Heart left ventricle (tissue), 16 donors: ENCODE data around the gene FCN2. TPM values are rescaled to one million over a fixed set of nuclear protein-coding genes. Genes with fewer than 3 reads are reported as not detected.
A peak's percentile ranks its signal among the peaks of the same experiment; 100 is the strongest.

ENCODE experiments used
- ATAC-seq, 4 donors: fragments of 200-7000 bp; cut with Tn5 transposase; one replicate each; pipeline ENCODE4 v1.9.1; 2020 to 2022; ENCODE audit warnings: moderate library complexity in 4 of 4, mild to moderate bottlenecking in 3 of 4, moderate number of reproducible peaks in 1 of 4
- DNase-seq, 5 donors: peaks; one replicate each; pipeline ENCODE4 v3.0.0-alpha.2; 2020
- H3K27ac ChIP-seq, 12 donors: fragments of 200-600 bp; sonication (generic) in 4 of 12; one replicate each; pipeline versions ENCODE4 v1.5.0 to v1.8.0; 2016 to 2022; ENCODE audit warnings: mild to moderate bottlenecking in 2 of 12
- H3K27me3 ChIP-seq, 9 donors: fragments of 200-600 bp; sonication (generic) in 2 of 9; one replicate each; pipeline versions ENCODE4 v1.5.1 to v1.8.0; 2016 to 2022; ENCODE audit warnings: mild to moderate bottlenecking in 3 of 9
- H3K36me3 ChIP-seq, 9 donors: fragments of 200-600 bp; sonication (generic) in 2 of 9; one replicate each; pipeline versions ENCODE4 v1.5.0 to v1.8.0; 2018 to 2022; ENCODE audit warnings: mild to moderate bottlenecking in 2 of 9
- H3K4me1 ChIP-seq, 12 donors: fragments of 200-600 bp; sonication (generic) in 4 of 12; one replicate each; pipeline versions ENCODE4 v1.5.0 to v1.8.0; 2016 to 2022; ENCODE audit warnings: mild to moderate bottlenecking in 3 of 12
- H3K4me3 ChIP-seq, 12 donors: fragments of 200-600 bp; sonication (generic) in 4 of 12; one replicate each; pipeline versions ENCODE4 v1.5.0 to v1.8.0; 2017 to 2022; ENCODE audit warnings: mild to moderate bottlenecking in 9 of 12, moderate library complexity in 4 of 12
- H3K9me3 ChIP-seq, 12 donors: fragments of 200-600 bp; sonication (generic) in 4 of 12; one replicate each; pipeline versions ENCODE4 v1.5.0 to v1.8.0; 2016 to 2022; ENCODE audit warnings: mild to moderate bottlenecking in 1 of 12
- POLR2A ChIP-seq, 2 donors: fragments of 450-650 bp; IDR thresholded peaks; one replicate each; pipeline ENCODE4 v1.6.1; 2017; ENCODE audit warnings: antibody characterized with exemption in 2 of 2, mild to moderate bottlenecking in 2 of 2, moderate library complexity in 2 of 2
- WGBS, 4 donors: extraction: QIAGEN DNeasy Blood & Tissue Kit in 2 of 4; methylation state at CpG; one replicate each; pipeline versions ENCODE4 v1.1.5 to v1.1.7; 2013 to 2018; 5-methylcytosine and 5-hydroxymethylcytosine counted together
- intact Hi-C, 10 donors: fragments of 100-400 bp; cut with DNase I; formaldehyde crosslinking; loops; one replicate each; pipeline versions ENCODE4 v1.11.1 to v1.14.2; 2022
- polyA plus RNA-seq, 2 donors: library from polyadenylated mRNA; stranded (reverse); fragments of 200-250 nt; gene quantifications; one replicate each; pipeline ENCODE4 v1.2.3, GENCODE V29; 2013
- total RNA-seq, 9 donors: library from RNA; depleted of rRNA in 2 of 9; stranded (reverse); fragments of >200 nt in 2 of 9; fragmentation: NEBNext Ultra II Directional in 3 of 9; extraction: Animal tissue kit (Norgen Biotek cat#: 25700) in 3 of 9; gene quantifications; one replicate each; pipeline versions ENCODE4 v1.1.0 to v1.2.4, GENCODE V29; 2016 to 2023
- TF ChIP-seq, protein P1 (sequence below), 12 donors: fragments of 200-600 bp; sonication (generic) in 4 of 12; IDR thresholded peaks; one replicate each; pipeline versions ENCODE4 v1.5.0 to v1.8.0; 2018 to 2022; ENCODE audit warnings: antibody characterized with exemption in 12 of 12, mild to moderate bottlenecking in 5 of 12
- donor health status: ischemic (EF 13 %, LVEDD 7.1; RV severe dilation, severe dysfunction).
- donor health status: healthy with polysubstance abuse.
- donor health status: DM: no; HTN: yes; CAD: no.
- donor health status: DM: no; HTN: no; CAD: no.
- donor health status: ischemic (EF 25% LVEDD 6.9; RV normal size, moderate dysfunction).
- donor health status: ischemic (EF 25% LVEDD 5.7; RV mildly dilated, moderate dysfunction).
- donor health status: healthy.
- donor health status: DM: yes; HTN: yes; CAD: no.
- donor health status: ischemic (EF 35%, LVEDD 5.7; RV mildly dilated, moderate dysfunction).
- donor health status: nonischemic (EF 11% LVEDD 7.7; RV severe dilation, severe dysfunction).
- donor health status: DM: yes; HTN: yes; CAD: no.
- donor health status: PGD.
- donor health status: ischemic (EF 29% LVEDD 5.4; RV normal size, mild dysfunction).
- donor health status: nonischemic (EF 23%, LVEDD 6.1; RV moderate dilation, normal function).

FCN2 gene
- total and polyA plus RNA-seq, 11 donors: 0.19 to 0.67 (median 0.26) TPM; not detected in 6

DNA sequence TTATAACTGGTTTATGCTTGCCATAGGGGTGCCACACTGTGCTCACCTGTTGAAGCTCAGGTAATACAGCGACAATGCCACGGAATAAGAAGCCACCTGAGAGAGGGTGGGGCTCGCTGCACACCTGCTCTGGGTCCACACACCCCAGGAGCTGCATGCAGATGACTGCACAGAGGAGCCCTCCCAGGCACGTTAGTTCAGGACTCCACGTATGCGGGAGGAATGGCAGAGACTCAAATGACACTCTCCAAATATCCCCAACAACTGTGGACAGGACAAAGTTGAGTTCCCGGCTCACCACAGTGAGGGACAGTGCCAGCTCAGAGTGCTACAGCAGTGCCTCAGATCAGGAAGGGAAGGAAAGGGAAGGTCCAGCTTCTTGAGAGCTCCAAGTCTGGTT lies 42.9 kb downstream of the FCN2 start:
- 82 to 88% (median 87%) methylated on average over 4 to 7 of the region's 7 CpGs for WGBS, 4 donors
- TF ChIP-seq POLR2A (IDR thresholded peaks at IDR 0.05): no peak
- DNase-seq (peak in 1 of 5 donors; percentile 1), ATAC-seq (no peak)
- Histone ChIP-seq H3K27ac (peak overlapping the region in 1 of 12 donors; percentile 56), H3K9me3 (peaks cover 0 to 19% (median 6%) of the 10 kb centered on the region in 12 donors), H3K27me3 (no peaks in the 10 kb centered on the region), H3K4me1 (peaks cover 0 to 49% (median 0%) of the 10 kb centered on the region in 12 donors), H3K36me3 (no peaks in the 10 kb centered on the region), H3K4me3 (no peak overlapping the region)
- intact Hi-C loops: no loop called here

- H3K9me3 ChIP-seq: peaks cover 0 to 6% (median under 1%) of the 10 kb centered on the region in 12 donors
- no peak overlapping the region for H3K27ac ChIP-seq
- ATAC-seq: no peak
- intact Hi-C loops: no loop called here
- peak in 1 of 5 donors; percentile 12 for DNase-seq
- no peaks in the 10 kb centered on the region for H3K27me3 ChIP-seq
- no peaks in the 10 kb centered on the region for H3K36me3 ChIP-seq
- H3K4me1 ChIP-seq: peaks cover 0 to 55% (median 2%) of the 10 kb centered on the region in 12 donors
- no peak overlapping the region for H3K4me3 ChIP-seq
- no peak for TF ChIP-seq POLR2A (IDR thresholded peaks at IDR 0.05)
- TF ChIP-seq, protein P1, sequence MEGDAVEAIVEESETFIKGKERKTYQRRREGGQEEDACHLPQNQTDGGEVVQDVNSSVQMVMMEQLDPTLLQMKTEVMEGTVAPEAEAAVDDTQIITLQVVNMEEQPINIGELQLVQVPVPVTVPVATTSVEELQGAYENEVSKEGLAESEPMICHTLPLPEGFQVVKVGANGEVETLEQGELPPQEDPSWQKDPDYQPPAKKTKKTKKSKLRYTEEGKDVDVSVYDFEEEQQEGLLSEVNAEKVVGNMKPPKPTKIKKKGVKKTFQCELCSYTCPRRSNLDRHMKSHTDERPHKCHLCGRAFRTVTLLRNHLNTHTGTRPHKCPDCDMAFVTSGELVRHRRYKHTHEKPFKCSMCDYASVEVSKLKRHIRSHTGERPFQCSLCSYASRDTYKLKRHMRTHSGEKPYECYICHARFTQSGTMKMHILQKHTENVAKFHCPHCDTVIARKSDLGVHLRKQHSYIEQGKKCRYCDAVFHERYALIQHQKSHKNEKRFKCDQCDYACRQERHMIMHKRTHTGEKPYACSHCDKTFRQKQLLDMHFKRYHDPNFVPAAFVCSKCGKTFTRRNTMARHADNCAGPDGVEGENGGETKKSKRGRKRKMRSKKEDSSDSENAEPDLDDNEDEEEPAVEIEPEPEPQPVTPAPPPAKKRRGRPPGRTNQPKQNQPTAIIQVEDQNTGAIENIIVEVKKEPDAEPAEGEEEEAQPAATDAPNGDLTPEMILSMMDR (IDR thresholded peaks at IDR 0.05): no peak
- 77 to 91% (median 88%) methylated on average over 7 of the region's 7 CpGs for WGBS, 4 donors
Measured at GRCh38 chr9:134925011-134925511, 44.5 kb downstream of the FCN2 start.

- no peaks in the 10 kb centered on the region for H3K36me3 ChIP-seq
- H3K4me1 ChIP-seq: peaks cover 0 to 48% (median 2%) of the 10 kb centered on the region in 12 donors
- peak in 1 of 4 donors; percentile 29 for ATAC-seq
- no peaks in the 10 kb centered on the region for H3K9me3 ChIP-seq
- DNase-seq: no peak
- intact Hi-C loops: no loop called here
- 57 to 64% (median 63%) methylated on average over 12 to 15 of the region's 15 CpGs for WGBS, 4 donors
- H3K27me3 ChIP-seq: peaks cover 0 to 5% (median 0%) of the 10 kb centered on the region in 9 donors
- H3K27ac ChIP-seq: peak overlapping the region in 2 of 12 donors; percentile 9 to 79
- TF ChIP-seq, protein P1 (IDR thresholded peaks at IDR 0.05): no peak
- TF ChIP-seq POLR2A (IDR thresholded peaks at IDR 0.05): no peak
- H3K4me3 ChIP-seq: no peak overlapping the region
Measured at GRCh38 chr9:134928436-134929192, 48.0 kb downstream of the FCN2 start.

DNA sequence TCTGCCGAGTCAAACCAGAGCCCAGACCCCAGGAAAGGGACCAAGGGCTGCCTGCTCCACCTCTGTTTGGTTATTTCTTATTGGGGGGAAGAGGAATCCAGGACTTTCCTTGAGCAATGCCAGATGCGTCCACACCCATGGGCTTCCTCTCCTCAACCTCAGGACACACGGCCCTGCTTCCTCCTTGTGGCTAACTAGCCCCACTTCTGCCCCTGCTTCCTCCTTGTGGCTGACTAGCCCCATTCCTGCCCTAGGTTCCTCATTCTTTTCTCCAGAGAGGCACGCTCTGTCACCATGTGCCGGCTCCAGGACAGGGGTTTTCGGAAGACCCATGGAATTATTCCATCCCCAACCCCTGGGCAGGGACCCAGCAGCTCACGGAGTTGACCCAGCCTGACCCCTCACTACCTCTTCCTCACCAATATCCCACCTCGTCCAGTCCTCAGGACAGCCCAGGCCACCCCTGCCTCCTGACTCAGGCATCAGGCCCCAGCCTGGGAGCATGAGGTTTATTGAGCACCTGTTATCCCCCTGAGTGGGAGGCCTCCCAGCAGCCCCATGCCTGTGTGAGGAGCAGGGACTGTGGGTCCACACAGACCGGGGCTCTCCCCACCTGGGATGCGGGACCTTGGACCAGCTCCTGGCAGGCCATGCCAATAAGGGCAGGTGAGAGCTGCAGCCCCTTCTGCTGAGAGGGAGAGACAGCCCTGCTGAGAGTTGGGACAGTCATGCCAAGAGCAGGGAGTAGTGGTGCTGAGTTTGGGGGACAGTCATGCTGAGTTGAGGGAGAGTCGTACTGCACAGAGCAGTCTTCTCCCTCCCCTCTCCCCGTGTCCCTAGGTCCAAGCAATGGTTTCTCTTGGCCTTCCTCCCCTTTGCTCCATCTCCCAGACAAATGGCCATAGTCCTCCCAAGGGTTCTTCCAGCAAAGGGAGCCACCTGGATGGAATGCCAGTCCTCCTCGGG lies 48.9 kb downstream of the FCN2 start:
- DNase-seq (peak in 4 of 5 donors; percentile 55 to 71 (median 59)), ATAC-seq (peak; percentile 65 to 92 (median 78))
- Histone ChIP-seq H3K27me3 (peaks cover 0 to 5% (median 0%) of the 10 kb centered on the region in 9 donors), H3K27ac (peak overlapping the region in 2 of 12 donors; percentile 9 to 79), H3K36me3 (no peaks in the 10 kb centered on the region), H3K4me3 (no peak overlapping the region), H3K9me3 (no peaks in the 10 kb centered on the region), H3K4me1 (peaks cover 0 to 55% (median 2%) of the 10 kb centered on the region in 12 donors)
- intact Hi-C loops: no loop called here
- 67 to 70% (median 70%) methylated on average over 10 to 13 of the region's 13 CpGs for WGBS, 4 donors
- no peak for TF ChIP-seq POLR2A (IDR thresholded peaks at IDR 0.05)
- TF ChIP-seq, protein P1 (IDR thresholded peaks at IDR 0.05): peak in 3 of 12 donors; percentile 12 to 18 (median 16)
